ENCODE results near the gene MEG3. TPM values are rescaled to one million over a fixed set of nuclear protein-coding genes. Genes with fewer than 3 reads are reported as not detected.

MEG3 gene
- total and polyA plus RNA-seq, 8 donors, result 15.9 to 398 (median 329) TPM

DNA sequence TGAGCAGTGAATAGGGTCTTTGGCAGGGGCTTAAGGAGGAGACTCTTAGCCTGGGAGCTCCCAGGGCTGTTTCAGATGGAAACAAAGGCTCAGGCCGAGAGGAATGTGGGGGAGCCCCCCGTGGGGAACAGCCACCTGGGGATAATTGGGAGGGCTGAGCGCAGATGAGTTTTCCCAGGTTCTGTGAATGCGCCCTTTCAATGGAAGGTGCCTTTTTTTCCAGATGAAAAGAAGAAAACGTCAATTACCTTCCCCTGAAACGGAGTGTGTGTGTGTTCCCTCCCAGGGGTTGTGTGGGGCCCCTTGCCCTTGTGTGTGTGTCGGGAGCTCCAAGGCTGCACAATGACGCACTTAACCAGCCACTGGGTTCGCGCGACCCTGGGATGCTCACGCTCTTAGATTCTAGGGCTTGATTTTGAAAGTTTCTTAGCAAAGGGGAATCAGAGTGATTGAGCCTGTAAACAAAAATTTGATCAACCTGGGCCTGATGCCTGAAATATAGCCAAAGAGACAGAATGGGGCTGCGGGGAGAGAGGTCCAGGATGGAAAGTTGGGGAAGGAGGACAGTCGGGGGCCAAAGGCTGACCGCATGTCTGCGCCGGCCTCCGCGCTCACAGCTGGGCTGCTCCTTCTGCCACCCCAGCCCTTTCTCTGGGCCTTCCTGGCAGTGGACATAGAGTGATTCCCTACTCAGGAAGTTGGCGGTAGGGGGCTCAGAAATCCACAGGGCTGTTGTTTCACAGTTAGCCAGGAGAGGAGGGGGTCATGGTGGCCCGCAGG is 14.6 kb downstream of the MEG3 start:
- H3K36me3 ChIP-seq, result no peaks in the 10 kb centered on the region
- H3K27ac ChIP-seq, result no peak overlapping the region
- H3K9me3 ChIP-seq, result no peaks in the 10 kb centered on the region
- H3K27me3 ChIP-seq, result peaks cover 0 to 14% of the 10 kb centered on the region in 2 donors
- no peak for DNase-seq
- H3K4me3 ChIP-seq, result no peak overlapping the region
- TF ChIP-seq CTCF (IDR thresholded peaks at IDR 0.05), result no peak
- ATAC-seq, result no peak
- intact Hi-C loops (cut with DNase I), result loop anchor here in 1 of 2 donors (10.0 kb wide), 1 partner anchor 784 kb away; no protein-coding TSS in a partner anchor
- peaks cover 0 to 11% of the 10 kb centered on the region in 2 donors for H3K4me1 ChIP-seq

DNA sequence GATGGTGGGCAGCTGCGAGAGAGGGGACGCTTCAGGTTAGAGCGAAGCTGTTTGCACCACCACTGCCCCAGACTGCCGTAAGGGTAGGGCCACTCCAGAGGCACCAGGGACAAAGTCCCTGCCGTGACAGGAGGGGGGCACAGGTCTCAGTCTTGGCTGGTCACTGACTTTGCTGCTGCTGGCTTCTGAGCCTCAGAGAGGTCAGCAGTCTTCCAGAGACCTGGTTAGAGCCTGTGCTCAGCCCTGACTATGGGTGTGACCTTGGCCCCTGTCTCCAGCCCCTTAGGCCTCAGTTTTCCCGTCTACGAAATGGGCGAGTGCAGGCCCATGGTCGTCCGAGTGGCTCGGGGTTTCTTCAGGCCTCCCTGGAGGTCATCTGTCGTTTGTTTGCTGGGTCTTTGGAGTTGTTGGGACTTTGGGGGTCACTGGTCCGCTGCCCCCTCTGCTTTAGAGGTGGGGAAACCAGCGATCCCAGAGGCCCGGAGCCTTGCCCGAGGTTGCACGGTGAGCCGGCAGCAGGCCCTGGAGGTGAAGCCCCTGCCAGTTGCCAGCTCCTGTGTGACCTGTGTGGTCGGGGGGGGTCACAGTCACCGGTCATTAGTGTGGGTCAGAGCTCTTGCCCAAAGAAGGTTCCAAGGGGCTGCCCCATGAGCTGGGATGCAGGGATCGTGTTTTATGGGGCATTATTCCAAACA is 15.3 kb downstream of the MEG3 start:
- intact Hi-C loops (cut with DNase I), result loop anchor here in 1 of 2 donors (10.0 kb wide), 1 partner anchor 784 kb away; no protein-coding TSS in a partner anchor
- Histone ChIP-seq H3K4me3 (no peak overlapping the region), H3K9me3 (no peaks in the 10 kb centered on the region), H3K27ac (no peak overlapping the region), H3K27me3 (peaks cover 0 to 6% of the 10 kb centered on the region in 2 donors), H3K4me1 (peaks cover 0 to 11% of the 10 kb centered on the region in 2 donors), H3K36me3 (no peaks in the 10 kb centered on the region)
- no peak for ATAC-seq
- no peak for DNase-seq
- no peak for TF ChIP-seq CTCF (IDR thresholded peaks at IDR 0.05)

DNA sequence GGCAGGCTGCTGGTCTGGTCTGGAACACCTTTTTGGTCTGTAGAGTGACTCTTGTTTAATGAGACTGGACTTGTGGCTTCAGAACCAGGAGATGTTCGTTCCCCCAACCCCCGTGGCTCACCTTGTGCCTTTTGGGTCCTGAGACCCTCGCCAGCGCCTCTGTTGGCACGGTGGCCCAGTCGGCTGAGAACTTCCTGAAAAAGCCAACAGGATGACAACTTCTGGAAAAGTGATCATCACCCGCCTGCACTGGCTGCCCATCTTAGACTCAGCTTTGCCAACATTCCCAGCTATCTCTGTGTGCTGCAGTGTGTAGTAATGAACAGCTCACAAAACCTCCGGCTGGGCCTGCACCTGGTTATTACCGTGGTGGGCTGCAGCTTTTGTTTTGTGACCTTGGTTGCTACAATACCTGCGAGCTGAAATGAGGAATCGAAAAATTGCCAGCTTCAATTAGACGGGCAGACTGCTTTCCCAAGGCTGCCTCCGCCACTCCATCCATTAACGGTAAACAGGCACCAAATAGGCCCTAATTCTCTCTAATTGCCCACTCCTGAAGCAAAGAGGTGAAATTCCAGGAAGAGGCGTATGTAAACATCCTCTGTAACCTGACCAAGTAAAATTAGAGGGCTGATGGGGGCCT is 16.0 kb downstream of the MEG3 start:
- peaks cover 0 to 11% of the 10 kb centered on the region in 2 donors for H3K4me1 ChIP-seq
- no peak for TF ChIP-seq CTCF (IDR thresholded peaks at IDR 0.05)
- ATAC-seq, result no peak
- peak overlapping the region in 1 of 2 donors; percentile 72 for H3K27ac ChIP-seq
- DNase-seq, result no peak
- intact Hi-C loops (cut with DNase I), result loop anchor here in 1 of 2 donors (10.0 kb wide), 1 partner anchor 783 kb away; no protein-coding TSS in a partner anchor
- H3K4me3 ChIP-seq, result no peak overlapping the region
- H3K9me3 ChIP-seq, result no peaks in the 10 kb centered on the region
- no peaks in the 10 kb centered on the region for H3K27me3 ChIP-seq
- H3K36me3 ChIP-seq, result no peaks in the 10 kb centered on the region

DNA sequence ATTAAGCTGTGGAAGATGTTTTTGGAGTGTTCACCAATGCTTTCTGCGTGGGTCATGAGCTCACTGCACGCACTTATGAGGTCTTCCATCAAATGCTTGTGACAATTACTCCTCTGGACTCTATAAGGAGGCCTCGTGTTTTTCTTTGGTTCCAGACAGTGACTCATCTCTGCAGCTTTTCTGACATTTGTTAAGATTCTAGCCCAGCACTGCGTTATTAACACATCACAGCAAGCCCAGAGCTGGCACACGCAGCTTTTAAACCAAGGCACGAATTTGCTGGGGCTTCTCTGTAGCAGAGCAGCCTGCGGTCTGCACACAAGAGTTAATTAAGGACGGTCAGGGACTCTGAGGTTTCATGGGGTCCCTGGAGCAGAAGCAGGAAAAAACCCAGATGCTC is 16.9 kb downstream of the MEG3 start:
- no peaks in the 10 kb centered on the region for H3K9me3 ChIP-seq

More for the DNA sequence above, 16.9 kb downstream of the MEG3 start:
- peak overlapping the region in 1 of 2 donors; percentile 72 for H3K27ac ChIP-seq
- intact Hi-C loops (cut with DNase I), result loop anchor here in 1 of 2 donors (10.0 kb wide), 1 partner anchor 782 kb away; no protein-coding TSS in a partner anchor
- DNase-seq, result no peak
- no peaks in the 10 kb centered on the region for H3K36me3 ChIP-seq
- H3K4me3 ChIP-seq, result no peak overlapping the region
- TF ChIP-seq CTCF (IDR thresholded peaks at IDR 0.05), result no peak
- peaks cover 0 to 11% of the 10 kb centered on the region in 2 donors for H3K4me1 ChIP-seq
- H3K27me3 ChIP-seq, result no peaks in the 10 kb centered on the region
- no peak for ATAC-seq
